Measurements from ENCODE around the gene UHRF2. TPM values are rescaled to one million over a fixed set of nuclear protein-coding genes. Genes with fewer than 3 reads are reported as not detected.
A peak's percentile ranks its signal among the peaks of the same experiment; 100 is the strongest.
"Not testable (repeated sequence)": the region's sequence is repeated elsewhere in the genome, so short reads cannot be mapped to it uniquely, and the experiment has no call there.

Gene UHRF2
- total and polyA plus RNA-seq, 8 donors: 12.8 to 30.0 (median 17.5) TPM

DNA sequence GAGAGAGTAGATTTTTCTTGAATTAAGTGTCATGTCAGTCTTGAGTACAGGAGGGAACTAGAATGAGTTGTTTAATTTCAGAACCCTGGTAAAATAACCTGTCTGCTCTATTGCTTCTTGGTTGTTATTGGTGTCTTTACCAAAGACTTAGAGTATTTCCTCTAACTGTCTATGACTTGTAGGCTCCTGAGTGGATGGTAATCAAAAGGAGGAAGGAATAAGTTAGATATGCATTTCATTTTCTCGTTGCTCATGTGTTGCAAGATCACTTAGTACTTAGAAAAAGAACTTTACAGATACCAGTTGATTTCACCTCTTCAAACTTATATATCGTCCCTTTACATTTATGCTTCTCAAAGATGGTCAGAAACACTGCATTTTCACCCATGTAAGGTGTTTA lies 31.1 kb downstream of the UHRF2 start:
- Histone ChIP-seq H3K27ac (no peak overlapping the region), H3K4me1 (peaks cover 12 to 14% (median 13%) of the 10 kb centered on the region in 3 donors), H3K9me3 (no peaks in the 10 kb centered on the region), H3K4me3 (no peak overlapping the region), H3K36me3 (no peaks in the 10 kb centered on the region), H3K27me3 (no peaks in the 10 kb centered on the region)
- TF ChIP-seq, protein P1, sequence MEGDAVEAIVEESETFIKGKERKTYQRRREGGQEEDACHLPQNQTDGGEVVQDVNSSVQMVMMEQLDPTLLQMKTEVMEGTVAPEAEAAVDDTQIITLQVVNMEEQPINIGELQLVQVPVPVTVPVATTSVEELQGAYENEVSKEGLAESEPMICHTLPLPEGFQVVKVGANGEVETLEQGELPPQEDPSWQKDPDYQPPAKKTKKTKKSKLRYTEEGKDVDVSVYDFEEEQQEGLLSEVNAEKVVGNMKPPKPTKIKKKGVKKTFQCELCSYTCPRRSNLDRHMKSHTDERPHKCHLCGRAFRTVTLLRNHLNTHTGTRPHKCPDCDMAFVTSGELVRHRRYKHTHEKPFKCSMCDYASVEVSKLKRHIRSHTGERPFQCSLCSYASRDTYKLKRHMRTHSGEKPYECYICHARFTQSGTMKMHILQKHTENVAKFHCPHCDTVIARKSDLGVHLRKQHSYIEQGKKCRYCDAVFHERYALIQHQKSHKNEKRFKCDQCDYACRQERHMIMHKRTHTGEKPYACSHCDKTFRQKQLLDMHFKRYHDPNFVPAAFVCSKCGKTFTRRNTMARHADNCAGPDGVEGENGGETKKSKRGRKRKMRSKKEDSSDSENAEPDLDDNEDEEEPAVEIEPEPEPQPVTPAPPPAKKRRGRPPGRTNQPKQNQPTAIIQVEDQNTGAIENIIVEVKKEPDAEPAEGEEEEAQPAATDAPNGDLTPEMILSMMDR (IDR thresholded peaks at IDR 0.05): no peak
- intact Hi-C loops (cut with DNase I): no loop called here
- WGBS, 2 donors: 69 to 79% methylated on average over 2 of the region's 2 CpGs
- ATAC-seq (no peak), FAIRE-seq (no peak), DNase-seq (no peak)

DNA sequence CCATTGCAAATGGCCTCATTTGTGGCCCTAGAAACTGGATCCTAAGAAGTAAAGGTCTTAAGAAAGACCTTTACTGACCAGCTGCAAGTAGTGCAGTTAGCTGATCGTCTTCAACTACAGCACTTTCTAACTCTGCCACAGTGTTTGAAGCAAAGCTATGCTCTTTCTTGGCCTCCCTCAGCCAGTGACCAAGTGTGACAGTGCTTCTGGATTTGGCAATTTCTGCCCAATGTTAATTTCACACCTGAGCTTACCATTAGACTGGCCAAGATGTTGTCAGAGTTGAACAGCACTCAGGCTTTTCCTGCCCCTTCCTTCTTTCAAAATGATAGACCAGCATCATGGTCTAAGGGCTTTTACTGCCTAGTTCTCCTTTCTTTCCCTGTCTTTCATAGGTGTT lies 36.1 kb downstream of the UHRF2 start:
- peak in 2 of 4 donors; percentile 17 to 37 for ATAC-seq
- no peak for DNase-seq
- intact Hi-C loops (cut with DNase I): no loop called here

DNA sequence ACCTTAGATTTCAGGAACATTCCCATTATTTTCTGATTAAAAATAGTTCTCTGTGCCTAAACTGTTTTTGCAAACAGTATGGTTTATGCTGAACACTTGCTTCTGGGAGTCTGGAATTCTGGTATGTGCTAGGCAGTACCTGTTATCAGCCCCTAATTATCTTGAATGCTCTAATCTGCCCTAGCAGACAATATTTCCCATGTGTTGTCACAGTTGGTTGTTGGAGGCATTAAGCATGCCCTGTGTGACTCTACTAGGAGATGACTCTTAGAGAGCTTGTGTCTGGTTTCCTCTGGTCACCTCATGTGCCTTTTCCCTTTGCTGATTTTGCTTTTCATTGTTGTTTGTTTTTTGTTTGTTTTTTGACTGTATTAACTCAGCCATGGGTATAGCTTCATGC lies 36.6 kb downstream of the UHRF2 start:
- FAIRE-seq (no peak), ATAC-seq (peak in 3 of 4 donors; percentile 34 to 64 (median 54)), DNase-seq (no peak)
- intact Hi-C loops (cut with DNase I): no loop called here
- Histone ChIP-seq H3K27ac (no peak overlapping the region), H3K4me3 (no peak overlapping the region), H3K36me3 (no peaks in the 10 kb centered on the region), H3K9me3 (no peaks in the 10 kb centered on the region), H3K4me1 (peaks cover 18 to 27% (median 22%) of the 10 kb centered on the region in 3 donors), H3K27me3 (no peaks in the 10 kb centered on the region)
- TF ChIP-seq, protein P1 (IDR thresholded peaks at IDR 0.05): no peak

More for the DNA sequence above, 36.1 kb downstream of the UHRF2 start:
- Histone ChIP-seq H3K4me1 (peaks cover 18 to 27% (median 22%) of the 10 kb centered on the region in 3 donors), H3K27me3 (no peaks in the 10 kb centered on the region), H3K9me3 (no peaks in the 10 kb centered on the region), H3K4me3 (no peak overlapping the region), H3K27ac (no peak overlapping the region), H3K36me3 (no peaks in the 10 kb centered on the region)
- no peak for FAIRE-seq
- WGBS, 2 donors: 74 to 81% methylated on average over 1 of the region's 1 CpG
- TF ChIP-seq, protein P1 (IDR thresholded peaks at IDR 0.05): no peak

DNA sequence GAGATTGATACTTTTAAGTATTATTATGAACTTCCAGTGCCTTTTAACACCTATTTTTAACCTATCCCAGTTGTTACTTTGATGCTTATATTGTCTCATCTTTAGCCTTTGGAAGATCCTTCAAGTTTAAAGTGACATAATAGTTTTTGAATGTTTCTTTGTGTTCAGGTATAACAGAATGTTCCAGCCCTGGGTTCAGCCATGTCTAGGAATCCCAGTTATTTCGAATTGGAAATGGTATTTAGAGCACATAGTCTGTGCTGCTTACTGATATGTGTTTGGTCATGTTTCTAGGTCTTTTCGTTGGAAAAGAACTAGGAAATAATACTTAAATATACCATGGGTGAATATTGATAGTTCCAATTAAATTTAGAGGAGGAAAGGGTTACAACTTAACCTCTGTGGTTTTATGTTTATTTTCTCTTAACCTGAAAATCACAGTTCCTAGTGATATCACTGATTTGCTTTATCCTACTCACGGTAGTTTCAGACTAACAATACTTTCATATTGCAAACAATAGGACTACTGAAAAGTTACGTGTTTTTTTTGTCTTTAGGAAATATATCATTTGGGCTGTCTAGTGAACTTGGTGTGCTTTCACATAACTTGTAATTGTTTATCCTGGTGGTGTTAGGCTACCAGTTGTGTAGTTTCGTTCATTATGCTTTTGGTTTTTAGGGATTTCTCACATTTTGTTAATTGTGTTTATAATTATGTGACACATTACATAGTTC lies 37.8 kb downstream of the UHRF2 start:
- H3K4me3 ChIP-seq: no peak overlapping the region
- 57 to 61% methylated on average over 5 of the region's 5 CpGs for WGBS, 2 donors
- no peaks in the 10 kb centered on the region for H3K9me3 ChIP-seq
- no peak overlapping the region for H3K27ac ChIP-seq
- ATAC-seq (no peak), FAIRE-seq (no peak), DNase-seq (no peak)
- intact Hi-C loops (cut with DNase I): no loop called here
- TF ChIP-seq, protein P1 (IDR thresholded peaks at IDR 0.05): no peak
- H3K27me3 ChIP-seq: no peaks in the 10 kb centered on the region
- no peaks in the 10 kb centered on the region for H3K36me3 ChIP-seq
- H3K4me1 ChIP-seq: peaks cover 18 to 27% (median 22%) of the 10 kb centered on the region in 3 donors

DNA sequence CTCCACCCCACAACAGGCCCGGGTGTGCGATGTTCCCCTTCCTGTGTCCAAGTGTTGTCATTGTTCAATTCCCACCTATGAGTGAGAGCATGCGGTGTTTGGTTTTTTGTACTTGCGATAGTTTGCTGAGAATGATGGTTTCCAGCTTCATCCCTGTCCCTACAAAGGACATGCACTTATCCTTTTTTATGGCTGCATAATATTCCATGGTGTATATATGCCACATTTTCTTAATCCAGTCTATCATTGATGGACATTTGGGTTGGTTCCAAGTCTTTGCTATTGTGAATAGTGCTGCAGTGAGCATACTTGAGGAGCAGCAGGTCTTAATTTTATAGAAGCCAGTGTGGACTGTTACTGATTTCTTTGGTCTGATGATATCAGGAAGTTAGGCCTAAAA lies 42.3 kb downstream of the UHRF2 start:
- FAIRE-seq; ATAC-seq; H3K4me1 ChIP-seq; DNase-seq; intact Hi-C loops (cut with DNase I); H3K27ac ChIP-seq; H3K4me3 ChIP-seq; H3K27me3 ChIP-seq; H3K9me3 ChIP-seq; H3K36me3 ChIP-seq: not testable (repeated sequence)
- WGBS, 2 donors: 96 to 97% methylated on average over 4 of the region's 4 CpGs

DNA sequence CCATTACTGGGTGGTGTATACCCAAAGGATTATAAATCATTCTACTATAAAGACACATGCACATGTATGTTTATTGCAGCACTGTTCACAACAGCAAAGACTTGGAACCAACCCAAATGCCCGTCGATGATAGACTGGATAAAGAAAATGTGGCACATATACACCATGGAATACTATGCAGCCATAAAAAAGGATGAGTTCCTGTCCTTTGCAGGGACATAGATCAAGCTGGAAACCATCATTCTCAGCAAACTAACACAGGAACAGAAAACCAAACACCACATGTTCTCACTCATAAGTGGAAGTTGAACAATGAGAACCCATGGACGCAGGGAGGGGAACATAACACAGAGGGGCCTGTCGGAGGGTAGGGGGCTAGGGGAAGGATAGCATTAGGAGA lies 45.7 kb downstream of the UHRF2 start:
- H3K27ac ChIP-seq; DNase-seq; H3K4me3 ChIP-seq; ATAC-seq; H3K4me1 ChIP-seq; H3K36me3 ChIP-seq; FAIRE-seq; H3K27me3 ChIP-seq; H3K9me3 ChIP-seq; intact Hi-C loops (cut with DNase I): not testable (repeated sequence)
- 89 to 100% methylated on average over 2 to 4 of the region's 4 CpGs for WGBS, 2 donors
